GM19324 (cell line): ENCODE measurements around the gene LRRC45.
"Not testable (repeated sequence)": the region's sequence is repeated elsewhere in the genome, so short reads cannot be mapped to it uniquely, and the experiment has no call there.

Experiments used
- ATAC-seq: cut with Tn5 transposase; IDR thresholded peaks from one replicate; pipeline ENCODE4 v1.9.1; 2021; ENCODE audit warnings: mild to moderate bottlenecking, moderate library complexity; ENCODE audit not compliant: unreplicated experiment, low FRiP score

Gene LRRC45

GRCh38 chr17:82022981-82023446 lies at the start of gene LRRC45:
Gene LRRC45 (plus strand): TSS chr17:82023305. CDS start chr17:82023644, 339 bp downstream.
- ATAC-seq = peak; percentile 89

DNA sequence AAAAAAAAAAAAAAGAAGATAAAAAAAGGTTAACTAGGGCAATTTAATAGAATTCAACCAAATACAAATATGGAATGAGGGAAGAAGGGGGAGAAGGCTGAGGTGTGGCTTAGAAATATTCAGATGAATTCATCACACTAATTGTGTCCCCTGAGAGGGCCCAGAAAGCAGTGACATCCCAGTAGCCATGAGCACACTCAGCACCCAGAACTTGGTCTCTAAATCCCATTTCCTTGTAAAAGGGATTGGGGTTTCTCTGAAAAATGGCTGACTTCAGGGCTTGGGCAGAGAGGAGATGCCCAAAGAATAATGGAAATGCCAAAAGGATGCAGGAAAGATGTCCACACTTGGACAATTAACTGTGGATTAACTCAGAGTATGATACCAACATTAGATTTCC lies 49.7 kb upstream of the LRRC45 start:
- no peak for ATAC-seq

DNA sequence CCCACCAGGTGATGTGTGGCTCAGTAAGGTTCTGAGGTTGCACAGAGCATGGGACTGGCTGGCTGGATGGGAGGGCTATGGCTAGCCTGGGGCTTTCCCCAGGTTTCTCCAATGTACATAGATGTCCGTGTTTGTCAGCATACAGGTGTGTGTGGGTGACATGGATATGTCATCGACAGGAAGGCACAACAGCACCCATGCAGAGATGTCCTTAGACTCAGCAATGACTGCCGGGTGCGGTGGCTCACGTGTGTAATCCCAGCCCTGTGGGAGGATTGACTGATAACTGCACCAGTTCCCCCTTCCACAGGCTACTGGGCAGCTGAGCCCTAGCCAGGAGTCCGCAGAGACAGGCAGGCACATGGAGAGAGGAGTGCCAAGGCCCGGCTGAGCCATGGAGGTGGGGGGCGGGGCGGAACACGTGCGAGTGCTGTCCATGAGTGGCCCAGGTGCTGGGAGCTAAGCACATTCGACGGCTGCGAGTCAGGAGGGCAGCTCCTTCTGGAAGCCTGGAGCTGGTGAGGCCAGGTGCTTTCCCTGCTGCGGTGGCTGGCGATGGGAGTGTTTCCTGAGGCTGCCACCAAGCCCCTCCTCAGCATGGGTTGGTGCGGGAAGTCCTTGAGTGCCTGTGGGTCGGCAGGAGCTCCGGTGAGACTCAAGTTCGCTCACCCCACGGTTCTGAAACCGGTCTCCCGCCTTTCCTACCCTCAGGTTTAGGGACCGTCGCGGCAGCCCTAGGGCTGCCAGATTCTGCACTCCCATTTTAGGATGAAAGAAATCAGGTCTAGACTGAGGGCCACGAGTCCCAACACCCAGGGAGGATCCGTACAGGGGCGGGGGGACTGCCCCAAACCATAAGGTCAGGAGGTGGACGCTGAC lies 46.5 kb upstream of the LRRC45 start:
- peak; percentile 4 for ATAC-seq

DNA sequence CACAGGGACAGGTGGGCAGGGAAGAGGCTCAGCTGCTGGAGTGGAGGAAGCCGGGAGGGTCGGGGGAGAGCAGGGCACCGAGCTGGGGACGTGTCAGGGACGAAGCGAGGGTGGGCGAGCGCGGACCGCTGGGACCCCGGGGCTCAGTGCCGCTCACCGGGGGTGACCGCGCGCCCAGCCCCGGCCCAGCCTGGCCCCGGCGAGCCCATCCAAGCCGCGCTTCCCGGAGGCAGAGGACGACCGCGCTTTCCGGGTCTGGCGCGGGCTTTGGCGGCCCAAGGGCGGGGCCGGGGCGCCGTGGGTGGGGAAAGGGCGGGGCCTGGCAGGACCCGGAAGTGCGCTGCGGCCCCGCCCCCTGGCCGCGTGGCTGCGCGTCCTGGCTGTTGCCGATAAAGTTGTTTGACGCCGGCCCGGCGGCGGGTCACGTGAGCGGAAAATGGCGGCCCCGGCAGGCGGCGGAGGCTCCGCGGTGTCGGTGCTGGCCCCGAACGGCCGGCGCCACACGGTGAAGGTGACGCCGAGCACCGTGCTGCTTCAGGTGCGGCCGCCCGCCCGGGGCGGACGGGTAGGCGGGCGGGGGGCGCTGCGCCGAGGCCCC lies 45.8 kb upstream of the LRRC45 start, which contains the start of gene ASPSCR1:
TSS of gene ASPSCR1 (plus strand) at position 419 of the 598 bp plus-strand sequence. CDS start at position 437, 18 bp downstream.
- peak; percentile 93 for ATAC-seq

DNA sequence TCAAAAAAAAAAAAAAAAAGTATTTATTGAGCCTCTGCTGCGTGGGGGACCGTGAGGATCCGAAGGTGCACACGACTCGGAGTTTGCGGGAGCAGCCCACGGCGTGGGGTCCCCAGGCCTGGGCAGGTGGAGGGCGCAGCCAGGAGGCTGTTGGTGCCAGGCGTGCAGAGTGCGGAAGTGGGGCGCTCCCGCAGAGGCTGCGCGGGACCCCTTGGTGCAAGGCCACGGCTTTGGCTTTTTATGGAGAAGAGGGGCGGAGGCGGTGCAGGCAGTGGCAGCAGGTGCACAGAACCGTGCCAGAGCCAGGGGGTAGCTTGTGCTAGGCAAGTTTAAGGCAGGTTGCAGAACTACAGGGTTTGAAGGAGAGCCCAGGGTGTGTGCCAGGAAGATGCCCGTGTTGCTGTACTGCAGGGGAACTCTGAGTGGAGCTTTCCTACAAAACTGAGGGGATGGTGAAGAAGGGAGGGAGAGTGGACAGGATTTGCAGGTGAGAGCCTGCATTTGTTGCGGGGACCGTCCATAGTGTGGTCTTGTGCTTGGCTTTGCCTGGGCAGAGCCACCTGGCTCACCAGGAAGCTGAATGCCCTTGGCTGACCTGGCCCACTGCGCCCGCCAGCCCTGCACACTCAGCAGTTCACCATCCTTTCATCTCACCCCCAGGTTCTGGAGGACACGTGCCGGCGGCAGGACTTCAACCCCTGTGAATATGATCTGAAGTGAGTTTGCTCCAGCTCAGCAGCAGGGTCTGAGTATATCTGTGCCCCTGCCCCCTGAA lies 44.4 kb upstream of the LRRC45 start:
- no peak for ATAC-seq

GRCh38 chr17:81980122-81980521 lies 43.0 kb upstream of the LRRC45 start:
- no peak for ATAC-seq

DNA sequence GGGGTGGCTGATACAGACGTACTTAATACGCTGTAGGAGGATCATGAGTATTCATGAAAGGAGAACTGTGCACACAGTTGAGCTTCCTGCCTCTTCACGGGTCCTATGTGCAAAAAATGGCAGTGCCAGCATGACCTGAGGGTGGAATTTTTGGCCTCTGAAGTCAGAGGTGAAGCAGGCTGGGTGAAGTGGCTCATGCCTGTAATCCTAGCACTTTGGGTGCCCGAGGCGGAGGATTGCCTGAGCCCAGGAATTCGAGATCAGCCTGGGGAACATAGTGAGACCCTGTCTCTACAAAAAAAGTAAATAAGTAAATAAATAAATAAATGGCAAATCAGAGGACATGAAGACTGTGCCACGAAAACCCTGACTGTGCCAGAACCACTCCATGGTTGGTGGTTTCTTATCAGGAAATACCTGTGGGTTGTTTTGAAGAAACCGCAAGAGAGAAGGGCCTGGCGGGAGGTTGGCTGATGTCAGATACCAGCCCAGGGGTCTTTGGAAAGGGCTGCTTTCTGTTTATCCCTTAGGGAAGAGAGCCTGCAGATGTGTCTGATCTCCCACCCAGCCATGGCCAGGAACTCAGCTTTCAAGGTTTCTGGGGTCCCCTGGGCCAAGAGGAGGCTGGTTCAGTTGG lies 42.3 kb upstream of the LRRC45 start:
- ATAC-seq = no peak

GRCh38 chr17:81981511-81981910 lies 41.6 kb upstream of the LRRC45 start:
- not testable (repeated sequence) for ATAC-seq

DNA sequence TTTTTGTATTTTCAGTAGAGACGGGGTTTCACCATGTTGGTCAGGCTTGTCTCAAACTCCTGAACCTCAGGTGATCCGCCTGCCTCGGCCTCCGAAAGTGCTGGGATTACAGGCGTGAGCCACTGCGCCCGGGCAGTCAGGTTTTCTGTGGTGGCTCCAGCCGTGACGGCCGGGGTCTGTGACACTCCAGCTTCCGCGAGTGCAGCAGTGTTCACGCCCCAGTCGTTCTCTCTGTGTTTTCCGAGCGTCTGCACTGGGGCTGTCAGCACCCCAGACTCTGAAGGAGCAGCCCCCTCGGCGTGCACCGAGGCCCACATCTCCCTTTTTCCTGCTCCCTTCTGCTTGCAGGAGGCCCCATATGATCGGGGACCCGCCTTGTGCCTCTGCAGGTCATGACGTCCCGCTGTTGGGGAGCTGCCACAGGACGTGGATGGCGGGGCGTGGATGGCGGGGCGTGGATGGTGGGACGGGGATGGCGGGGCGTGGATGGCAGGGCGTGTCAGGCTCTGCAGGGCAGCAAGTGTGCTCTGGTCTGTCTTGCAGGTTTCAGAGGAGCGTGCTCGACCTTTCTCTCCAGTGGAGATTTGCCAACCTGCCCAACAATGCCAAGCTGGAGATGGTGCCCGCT lies 40.0 kb upstream of the LRRC45 start:
- no peak for ATAC-seq

DNA sequence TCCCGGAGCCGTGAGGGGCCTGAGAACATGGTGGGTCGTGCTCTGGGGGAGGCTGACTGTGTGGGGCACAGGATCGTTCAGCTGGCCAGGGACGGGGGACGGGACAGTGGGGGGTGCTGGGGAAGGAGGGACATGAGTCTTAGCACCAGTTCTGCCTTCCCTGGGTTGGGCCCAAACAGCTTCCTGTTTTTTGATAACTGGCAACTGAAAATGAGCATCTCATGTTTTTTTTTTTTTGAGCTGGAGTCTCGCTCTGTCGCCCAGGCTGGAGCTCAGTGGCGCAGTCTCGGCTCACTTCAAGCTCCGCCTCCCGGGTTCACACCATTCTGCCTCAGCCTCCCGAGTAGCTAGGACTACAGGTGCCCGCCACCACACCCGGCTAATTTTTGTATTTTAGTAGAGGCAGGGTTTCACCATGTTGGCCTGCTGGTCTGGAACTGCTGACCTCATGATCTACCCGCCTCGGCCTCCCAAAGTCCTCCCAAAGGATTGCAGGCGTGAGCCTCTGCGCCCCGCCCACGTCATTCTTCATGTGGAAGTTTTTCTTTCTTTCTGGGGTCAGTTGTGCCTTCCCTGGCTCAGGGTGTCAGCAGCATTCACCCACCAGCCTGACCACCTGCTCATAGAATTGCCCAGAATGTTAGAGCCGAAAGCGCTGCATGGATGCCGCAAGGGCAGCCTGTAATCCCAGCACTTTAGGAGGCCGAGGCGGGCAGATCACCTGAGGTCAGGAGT lies 39.3 kb upstream of the LRRC45 start:
- no peak for ATAC-seq

- ATAC-seq = no peak
Observed at GRCh38 chr17:81984773-81985410, 38.2 kb upstream of the LRRC45 start.

GRCh38 chr17:81986606-81987005 lies 36.5 kb upstream of the LRRC45 start:
- no peak for ATAC-seq

- no peak for ATAC-seq
Observed at GRCh38 chr17:81987161-81987770, 35.8 kb upstream of the LRRC45 start.

GRCh38 chr17:81990836-81991683 lies 32.0 kb upstream of the LRRC45 start:
- ATAC-seq = no peak

DNA sequence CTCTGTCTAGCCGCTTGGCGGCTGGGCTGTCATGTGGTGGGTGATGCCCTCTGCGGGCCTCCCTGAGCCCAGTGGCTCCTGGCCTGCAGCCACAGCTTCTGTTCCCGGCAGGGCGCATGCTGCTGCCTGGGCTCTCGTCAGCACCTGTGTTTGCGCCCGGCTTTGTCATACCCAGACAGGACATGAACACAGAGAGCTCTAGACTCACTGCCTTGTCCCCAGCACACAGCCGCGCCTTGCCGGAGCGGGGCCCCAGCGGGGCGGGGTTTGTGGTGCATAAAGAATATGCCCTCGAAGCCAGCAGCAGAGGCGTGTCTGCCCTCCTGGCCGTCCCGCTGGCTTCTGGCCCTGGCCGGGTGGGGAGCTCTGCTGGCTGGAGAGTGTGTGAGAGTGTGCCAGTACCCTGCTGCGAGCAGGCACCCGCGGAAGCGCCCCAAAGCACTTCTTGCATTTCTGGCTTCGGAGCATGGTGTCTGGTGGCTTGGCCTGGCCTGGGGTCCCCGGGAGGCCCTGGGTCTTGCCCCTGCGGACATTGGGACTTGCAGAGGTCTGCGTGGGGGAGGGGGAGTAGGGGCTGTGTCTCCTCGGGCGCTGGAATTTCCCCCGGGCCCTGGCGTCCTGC lies 31.3 kb upstream of the LRRC45 start:
- ATAC-seq = no peak

- ATAC-seq = no peak
Observed at GRCh38 chr17:81992306-81993102, 30.6 kb upstream of the LRRC45 start.
